CD4-positive, alpha-beta T cell treated with Interleukin-10 for 1 hour (primary cell): ENCODE data around the gene RHPN2.
"Not testable (repeated sequence)": the region's sequence is repeated elsewhere in the genome, so short reads cannot be mapped to it uniquely, and the experiment has no call there.

Source experiments
- DNase-seq: peaks from one replicate; pipeline ENCODE4 v3.0.0-alpha.2; 2020

Gene RHPN2

GRCh38 chr19:33063753-33064457 lies 783 bp downstream of the RHPN2 start:
- DNase-seq, result no peak

GRCh38 chr19:33063356-33063752 lies 1.3 kb downstream of the RHPN2 start:
- no peak for DNase-seq

- no peak for DNase-seq
Observed at GRCh38 chr19:33062902-33063301, 1.8 kb downstream of the RHPN2 start.

GRCh38 chr19:33060586-33060985 lies 4.1 kb downstream of the RHPN2 start:
- DNase-seq, result no peak

- DNase-seq, result no peak
Observed at GRCh38 chr19:33055718-33056117, 9.0 kb downstream of the RHPN2 start.

DNA sequence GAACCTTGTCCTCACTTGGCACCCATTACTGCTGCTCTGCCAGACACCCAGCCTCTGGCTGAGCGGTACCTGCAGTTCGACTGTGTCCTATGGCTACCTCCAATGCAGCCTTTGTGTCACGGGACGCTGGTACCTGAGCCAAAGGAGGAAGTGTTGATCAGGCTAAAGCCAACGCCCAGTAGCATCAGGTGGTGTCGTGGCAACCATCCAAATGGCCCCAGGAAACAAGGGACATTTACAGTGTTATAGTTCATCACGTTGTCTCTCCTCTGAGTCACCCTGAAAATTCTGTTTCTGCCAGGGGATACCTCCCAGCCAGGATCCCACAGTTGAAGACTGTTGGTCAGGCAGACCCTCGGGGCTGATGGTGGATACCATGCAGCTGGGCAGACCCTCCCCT lies 10.1 kb downstream of the RHPN2 start:
- DNase-seq, result no peak

GRCh38 chr19:33052352-33052972 lies 12.2 kb downstream of the RHPN2 start:
- no peak for DNase-seq

DNA sequence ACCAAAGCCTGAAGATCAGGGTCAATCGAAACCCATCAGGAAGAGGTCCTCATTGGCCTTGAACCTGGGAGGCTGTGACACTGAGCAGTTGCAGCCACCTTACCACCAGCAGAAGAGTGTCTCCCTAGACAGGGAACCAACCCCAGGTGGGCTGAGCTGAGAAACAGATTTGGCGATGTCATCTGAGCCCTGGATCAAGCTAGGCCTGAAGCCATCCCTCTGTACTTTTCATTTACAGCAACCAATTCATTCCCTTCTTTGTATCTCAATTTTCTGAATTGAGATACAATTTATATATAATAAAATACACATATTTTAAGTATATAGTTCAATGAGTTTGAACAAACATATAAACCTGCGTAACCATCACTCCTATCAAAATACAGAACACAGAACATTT lies 14.6 kb downstream of the RHPN2 start:
- no peak for DNase-seq

DNA sequence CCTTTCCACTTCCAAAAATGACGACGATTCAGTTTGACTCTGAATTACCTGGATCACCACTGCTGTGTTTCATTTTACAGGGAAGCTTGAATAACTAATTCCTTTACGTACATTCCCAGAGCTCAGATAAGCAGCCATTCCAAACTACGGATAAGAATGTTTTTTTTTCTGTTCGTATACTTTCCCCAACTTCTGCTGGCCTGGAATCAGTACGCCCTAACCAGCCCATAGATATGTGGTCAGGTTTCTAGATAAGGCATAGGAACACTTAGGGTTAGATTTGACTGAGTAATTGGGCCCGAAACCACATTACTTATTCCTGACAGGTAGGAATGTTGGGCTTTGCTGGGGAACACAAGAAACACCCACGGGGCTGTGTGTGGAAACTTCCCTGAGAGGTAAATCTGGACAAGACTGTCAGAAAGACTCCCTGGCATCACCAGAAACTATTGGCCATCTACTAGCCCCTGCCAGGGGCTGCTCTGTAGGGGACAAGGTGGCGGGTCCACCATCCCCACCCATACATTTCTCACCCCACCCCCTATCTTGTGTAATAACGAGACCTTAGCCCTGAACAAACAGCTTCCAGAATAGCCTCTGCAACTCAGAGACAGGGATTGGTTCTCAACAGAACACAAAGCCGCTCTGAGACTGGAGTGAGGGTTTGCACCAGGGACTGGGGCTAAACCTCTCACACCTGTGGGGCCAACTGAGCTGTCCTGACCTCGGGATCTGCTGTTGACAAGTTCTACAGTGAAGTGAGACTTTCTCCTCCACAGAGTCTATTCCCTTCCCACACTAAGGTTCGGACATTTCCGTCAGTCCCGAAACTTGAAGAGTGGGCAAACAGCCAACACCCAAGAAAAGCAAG lies 15.6 kb downstream of the RHPN2 start:
- DNase-seq, result no peak

GRCh38 chr19:33047422-33047821 lies 17.3 kb downstream of the RHPN2 start:
- no peak for DNase-seq

GRCh38 chr19:33041828-33042160 lies 22.9 kb downstream of the RHPN2 start:
- DNase-seq, result not testable (repeated sequence)

GRCh38 chr19:33040994-33041827 lies 23.5 kb downstream of the RHPN2 start:
- no peak for DNase-seq

DNA sequence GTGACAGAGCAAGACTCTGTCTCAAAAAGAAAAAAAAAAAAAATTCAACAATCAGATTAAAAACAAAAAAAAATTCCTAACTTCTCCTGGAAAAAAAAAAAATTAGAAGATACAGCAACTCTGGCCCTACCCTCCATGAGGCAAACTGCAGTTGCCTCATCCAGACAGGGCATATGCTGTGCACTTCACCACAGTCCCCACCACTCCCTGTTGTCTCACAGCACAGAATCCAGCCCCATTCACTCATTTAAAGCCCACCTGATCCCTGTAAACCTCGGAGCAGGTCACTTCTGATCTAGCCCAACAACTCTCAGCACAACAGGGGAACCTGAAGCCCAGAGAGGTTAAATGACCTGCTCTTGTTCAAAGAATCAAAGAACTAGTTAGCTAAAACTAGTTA lies 24.9 kb downstream of the RHPN2 start:
- no peak for DNase-seq

GRCh38 chr19:33039108-33039599 lies 25.5 kb downstream of the RHPN2 start:
- DNase-seq, result no peak

DNA sequence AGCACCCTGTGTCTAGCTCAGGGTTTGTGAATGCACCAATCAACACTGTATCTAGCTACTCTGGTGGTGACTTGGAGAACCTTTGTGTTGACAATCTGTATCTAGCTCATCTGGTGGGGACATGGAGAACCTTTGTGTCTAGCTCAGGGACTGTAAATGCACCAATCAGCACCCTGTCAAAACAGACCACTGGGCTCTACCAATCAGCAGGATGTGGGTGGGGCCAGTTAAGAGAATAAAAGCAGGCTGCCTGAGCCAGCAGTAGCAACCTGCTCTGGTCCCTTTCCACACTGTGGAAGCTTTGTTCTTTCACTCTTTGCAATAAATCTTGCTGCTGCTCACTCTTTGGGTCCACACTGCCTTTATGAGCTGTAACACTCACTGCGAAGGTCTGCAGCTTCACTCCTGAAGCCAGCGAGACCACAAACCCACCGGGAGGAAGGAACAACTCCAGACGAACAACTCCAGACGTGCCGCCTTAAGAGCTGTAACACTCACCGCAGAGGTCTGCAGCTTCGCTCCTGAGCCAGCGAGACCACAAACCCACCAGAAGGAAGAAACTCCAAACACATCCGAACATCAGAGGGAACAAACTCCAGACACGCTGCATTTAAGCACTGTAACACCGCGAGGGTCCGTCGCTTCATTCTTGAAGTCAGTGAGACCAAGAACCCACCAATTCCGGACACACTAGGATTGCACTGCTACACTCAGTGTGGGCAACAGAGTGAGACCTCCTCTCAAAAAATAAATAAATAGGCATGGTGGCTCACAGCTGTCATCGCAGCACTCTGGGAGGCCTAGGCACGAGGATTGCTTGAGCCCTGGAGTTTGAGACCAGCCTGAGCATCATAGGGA lies 27.3 kb downstream of the RHPN2 start:
- peak; percentile 16 for DNase-seq

DNA sequence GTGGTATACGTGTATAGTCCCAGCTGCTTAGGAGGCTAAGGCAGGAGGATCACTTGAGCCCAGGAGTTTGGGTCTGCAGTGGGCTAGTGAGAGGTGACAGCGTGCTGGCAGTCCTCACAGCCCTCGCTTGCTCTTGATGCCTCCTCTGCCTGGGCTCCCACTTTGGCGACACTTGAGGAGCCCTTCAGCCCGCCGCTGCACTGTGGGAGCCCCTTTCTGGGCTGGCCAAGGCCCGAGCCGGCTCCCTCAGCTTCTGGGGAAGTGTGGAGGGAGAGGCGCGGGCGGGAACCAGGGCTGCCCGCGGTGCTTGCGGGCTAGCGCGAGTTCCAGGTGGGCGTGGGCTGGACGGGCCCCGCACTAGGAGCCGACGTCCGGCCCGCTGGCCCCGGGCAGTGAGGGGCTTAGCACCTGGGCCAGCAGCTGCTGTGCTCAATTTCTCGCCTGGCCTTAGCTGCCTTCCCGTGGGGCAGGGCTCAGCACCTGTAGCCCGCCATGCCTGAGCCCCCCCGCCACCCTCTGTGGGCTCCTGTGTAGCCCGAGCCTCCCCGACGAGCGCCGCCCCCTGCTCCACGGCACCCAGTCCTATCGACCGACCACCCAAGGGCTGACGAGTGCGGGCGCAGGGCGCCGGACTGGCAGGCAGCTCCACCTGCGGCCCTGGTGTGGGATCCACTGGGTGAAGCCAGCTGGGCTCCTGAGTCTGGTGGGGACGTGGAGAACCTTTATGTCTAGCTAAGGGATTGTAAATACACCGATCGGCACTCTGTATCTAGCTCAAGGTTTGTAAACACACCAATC lies 28.1 kb downstream of the RHPN2 start:
- not testable (repeated sequence) for DNase-seq

- no peak for DNase-seq
Observed at GRCh38 chr19:33035461-33035860, 29.2 kb downstream of the RHPN2 start.

DNA sequence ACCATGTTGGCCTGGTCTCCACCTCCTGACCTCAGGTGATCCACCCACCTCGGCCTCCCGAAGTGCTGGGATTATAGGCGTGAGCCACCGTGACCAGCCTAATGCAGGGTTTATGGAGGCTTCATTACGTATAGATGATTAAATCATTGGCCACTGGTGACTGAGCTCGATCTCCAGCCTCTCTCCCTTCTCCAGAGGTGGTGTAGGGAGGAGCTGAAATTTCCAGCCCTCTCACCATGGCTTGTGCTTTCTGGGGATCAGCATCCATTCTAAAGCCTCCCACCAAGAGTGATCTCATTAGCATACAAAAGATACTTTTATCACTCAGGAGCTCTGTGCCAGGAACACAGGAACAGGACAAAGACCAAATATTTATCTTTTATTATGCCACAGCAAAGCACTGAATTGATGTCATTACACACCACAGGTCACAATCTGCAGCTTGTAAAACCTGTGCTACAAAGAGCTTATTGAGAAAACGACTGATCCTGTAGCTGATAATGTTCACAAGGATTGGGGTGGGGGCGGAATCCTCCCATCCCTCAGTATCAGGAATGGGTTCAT lies 32.4 kb downstream of the RHPN2 start:
- no peak for DNase-seq

DNA sequence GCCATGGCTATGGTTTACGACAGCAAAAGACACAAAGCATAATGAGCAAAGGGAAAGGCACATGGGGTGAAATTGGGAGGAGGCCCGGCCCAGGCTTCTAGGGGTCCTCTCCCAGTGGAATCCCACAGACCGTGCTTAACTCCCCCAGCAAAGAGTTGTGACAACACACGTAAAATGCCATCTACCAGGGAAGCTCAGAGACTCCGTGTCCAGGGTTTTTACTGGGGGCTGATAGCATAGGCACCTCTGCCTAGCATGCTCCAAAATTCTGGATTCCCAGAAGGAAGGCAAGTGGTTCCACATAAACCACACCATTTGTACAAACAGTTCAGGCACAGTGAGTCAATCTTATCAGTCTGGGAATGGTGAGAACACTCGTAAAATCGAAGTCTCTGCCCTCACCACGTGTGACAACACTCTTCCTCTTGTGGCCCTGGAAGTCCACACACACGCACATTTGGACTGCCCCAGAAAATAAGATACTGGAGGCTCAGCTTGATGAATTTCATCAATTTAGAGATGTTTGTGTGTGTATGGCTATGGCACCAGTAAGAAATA lies 34.9 kb downstream of the RHPN2 start:
- DNase-seq, result no peak

DNA sequence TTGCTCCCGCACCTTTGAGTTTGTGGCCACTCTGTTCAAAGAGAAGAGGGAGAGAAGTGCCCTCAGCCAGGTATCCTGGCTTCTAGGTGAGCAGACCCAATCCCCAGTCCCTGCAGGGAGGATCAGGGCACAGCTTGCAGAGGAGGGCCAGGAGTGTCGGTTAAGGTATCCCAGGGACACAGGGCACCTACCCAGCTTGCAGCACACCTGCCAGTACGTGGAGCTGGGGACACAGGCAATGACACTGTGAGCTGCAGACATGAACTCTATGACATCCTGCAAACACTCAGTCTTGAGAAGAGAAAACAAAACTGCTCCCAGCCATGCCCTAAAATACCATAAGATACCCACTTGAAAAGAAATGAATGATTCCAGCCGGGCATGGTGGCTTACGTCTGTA lies 38.1 kb downstream of the RHPN2 start:
- not testable (repeated sequence) for DNase-seq
